D721Med (cell line): ENCODE results near the gene SPSB1.

Experiments
- DNase-seq: peaks from one replicate; pipeline ENCODE4 v3.0.0; 2011; ENCODE audit warnings: low spot score; ENCODE audit not compliant: insufficient read length
- FAIRE-seq: peaks from 2 replicates; lab custom pipeline; 2011; peaks lifted over from hg19 to GRCh38; lab: Jason Lieb, UNC
- CTCF ChIP-seq: IDR thresholded peaks from 2 replicates; pipeline ENCODE4 v1.5.1; 2012; ENCODE audit warnings: mild to moderate bottlenecking, control low read depth; ENCODE audit not compliant: insufficient read depth; ENCODE audit errors: missing control alignments

SPSB1 gene

GRCh38 chr1:9344426-9345200 is 51.9 kb downstream of the SPSB1 start:
- no peak for DNase-seq
- no peak for TF ChIP-seq CTCF
- FAIRE-seq: no peak

- no peak for DNase-seq
- FAIRE-seq: no peak
- TF ChIP-seq CTCF: no peak
These were observed 52.8 kb downstream of the SPSB1 start for GRCh38 chr1:9345471-9345870.

- FAIRE-seq: no peak
- DNase-seq: no peak
These were observed 53.2 kb downstream of the SPSB1 start for GRCh38 chr1:9345922-9346321.

GRCh38 chr1:9346566-9346965 is 53.9 kb downstream of the SPSB1 start:
- TF ChIP-seq CTCF: no peak
- FAIRE-seq (no peak), DNase-seq (no peak)

More at GRCh38 chr1:9345922-9346321, 53.2 kb downstream of the SPSB1 start:
- no peak for TF ChIP-seq CTCF

GRCh38 chr1:9347095-9347850 is 54.6 kb downstream of the SPSB1 start:
- TF ChIP-seq CTCF: no peak
- DNase-seq: no peak

GRCh38 chr1:9349331-9349851 is 56.7 kb downstream of the SPSB1 start:
- DNase-seq (no peak), FAIRE-seq (no peak)
- TF ChIP-seq CTCF: no peak

More at GRCh38 chr1:9347095-9347850, 54.6 kb downstream of the SPSB1 start:
- FAIRE-seq: no peak
